Endothelial cell of umbilical vein (primary cell): ENCODE results near the gene ANKDD1B. TPM values are rescaled to one million over a fixed set of nuclear protein-coding genes. Genes with fewer than 3 reads are reported as not detected.

Source experiments
- BruUV-seq: library from RNA; stranded (reverse); fragments of 400-500 nt; replicated peaks from 2 replicates; lab custom pipeline; 2021; lab: Mats Ljungman, UMichigan
- CTCF ChIA-PET: fragments of 300-600, 350-600 bp; sonication (Branson Sonifier 250); formaldehyde crosslinking; loops from one replicate; lab custom pipeline; 2021; ENCODE audit warnings: antibody characterized with exemption, inconsistent platforms; lab: Charles Lee
- POLR2A ChIA-PET: fragments of 300-600, 350-600 bp; sonication (Branson Sonifier 250); formaldehyde crosslinking; loops from one replicate; lab custom pipeline; 2021; ENCODE audit warnings: antibody characterized with exemption, inconsistent platforms; lab: Charles Lee
- DNase-seq: peaks from one replicate; pipeline ENCODE4 v3.0.0-alpha.2; 2011; ENCODE audit warnings: low read depth, low spot score
- FAIRE-seq: peaks from 2 replicates; lab custom pipeline; 2011; peaks lifted over from hg19 to GRCh38; lab: Jason Lieb, UNC
- H2AFZ ChIP-seq: 2 replicates; pipeline ENCODE4 v1.6.0; 2012; ENCODE audit warnings: low read depth, low read length, control low read depth, inconsistent platforms
- H3K27ac ChIP-seq: 2 replicates; pipeline ENCODE4 v1.5.1; 2011; ENCODE audit warnings: low read depth, mild to moderate bottlenecking, control low read depth, low read length, moderate library complexity; ENCODE audit not compliant: insufficient read depth
- H3K27me3 ChIP-seq, 2 experiments: 2 replicates each; pipeline versions ENCODE4 v1.6.0 to v1.6.1; 2011; ENCODE audit warnings: low read length in 2 of 2, mixed read lengths in 1 of 2; ENCODE audit not compliant: control insufficient read depth in 2 of 2, insufficient read depth in 2 of 2
- H3K36me3 ChIP-seq, 2 experiments: 2 replicates in 1 of 2; 3 replicates in 1 of 2; pipeline ENCODE4 v1.5.1; 2011; ENCODE audit warnings: low read length in 2 of 2, mild to moderate bottlenecking in 1 of 2, moderate library complexity in 1 of 2; ENCODE audit not compliant: control insufficient read depth in 2 of 2, insufficient read depth in 2 of 2; ENCODE audit errors: extremely low read depth in 1 of 2
- H3K4me1 ChIP-seq: 3 replicates; pipeline ENCODE4 v1.5.1; 2011; ENCODE audit warnings: mild to moderate bottlenecking, low read length; ENCODE audit not compliant: control insufficient read depth, insufficient read depth; ENCODE audit errors: extremely low read depth
- H3K4me2 ChIP-seq: 2 replicates; pipeline ENCODE4 v1.6.1; 2011; ENCODE audit warnings: low read length, control low read depth, mixed read lengths; ENCODE audit not compliant: insufficient read depth
- H3K4me3 ChIP-seq, 3 experiments: fragments of 200-600 bp in 1 of 3; sonication (generic), shearing (Covaris generic) in 1 of 3; replicated peaks in 1 of 3; 2 replicates each; pipeline ENCODE4 v1.5.1; 2011 to 2016; ENCODE audit warnings: control low read depth in 3 of 3, low read length in 3 of 3, mild to moderate bottlenecking in 2 of 3, inconsistent platforms in 1 of 3, low read depth in 1 of 3, moderate library complexity in 1 of 3; ENCODE audit not compliant: insufficient read depth in 1 of 3
- H3K79me2 ChIP-seq: 2 replicates; pipeline ENCODE4 v1.6.0; 2012; ENCODE audit warnings: low read length, inconsistent platforms; ENCODE audit not compliant: control insufficient read depth, insufficient read depth
- H3K9ac ChIP-seq: replicated peaks from 2 replicates; pipeline ENCODE3; 2011; ENCODE audit warnings: low read length, control low read depth; ENCODE audit not compliant: insufficient read depth; ENCODE audit errors: extremely low read depth
- H3K9me1 ChIP-seq: replicated peaks from 3 replicates; pipeline ENCODE4 v1.6.0; 2011; ENCODE audit warnings: mild to moderate bottlenecking, low read length; ENCODE audit not compliant: control insufficient read depth, insufficient read depth; ENCODE audit errors: extremely low read depth
- H3K9me3 ChIP-seq: replicated peaks from 2 replicates; pipeline ENCODE4 v1.5.1; 2012; ENCODE audit warnings: low read length, inconsistent platforms; ENCODE audit not compliant: control insufficient read depth, insufficient read depth
- H4K20me1 ChIP-seq: replicated peaks from 2 replicates; pipeline ENCODE3; 2011; ENCODE audit warnings: mild to moderate bottlenecking, low read length; ENCODE audit not compliant: control insufficient read depth, insufficient read depth; ENCODE audit errors: extremely low read depth
- EZH2 ChIP-seq: IDR thresholded peaks from 2 replicates; pipeline ENCODE4 v1.6.1; 2012; ENCODE audit warnings: borderline replicate concordance, low read depth, mild to moderate bottlenecking, moderate library complexity, low read length, inconsistent platforms; ENCODE audit not compliant: severe bottlenecking
- FOS ChIP-seq: IDR thresholded peaks from 2 replicates; pipeline ENCODE4 v1.6.1; 2011; ENCODE audit warnings: mild to moderate bottlenecking, low read length, moderate library complexity, borderline replicate concordance; ENCODE audit not compliant: insufficient read depth
- GATA2 ChIP-seq: IDR thresholded peaks from 2 replicates; pipeline ENCODE4 v1.7.0; 2011; ENCODE audit warnings: low read depth, mild to moderate bottlenecking, moderate library complexity, mixed read lengths, low read length; ENCODE audit not compliant: insufficient read length, insufficient read depth
- JUN ChIP-seq: IDR thresholded peaks from 2 replicates; pipeline ENCODE4 v1.6.1; 2011; ENCODE audit warnings: borderline replicate concordance, low read depth; ENCODE audit not compliant: insufficient read length, insufficient read depth
- MYC ChIP-seq: IDR thresholded peaks from one replicate; pipeline ENCODE4 v1.6.1; 2011; ENCODE audit warnings: mild to moderate bottlenecking, low read depth, low read length
- POLR2A ChIP-seq: IDR thresholded peaks from 2 replicates; pipeline ENCODE4 v1.6.1; 2012; ENCODE audit warnings: low read depth, mild to moderate bottlenecking, control low read depth, low read length
- POLR2AphosphoS5 ChIP-seq: IDR thresholded peaks from 2 replicates; pipeline ENCODE4 v1.6.1; 2012; ENCODE audit warnings: low read depth, mild to moderate bottlenecking, control low read depth, low read length, moderate library complexity; ENCODE audit not compliant: insufficient read depth
- dilution Hi-C: fragments of 300-500 bp; cut with MboI; formaldehyde crosslinking; loops from one replicate; pipeline ENCODE4 v1.15.0; 2019; ENCODE audit warnings: low sequenced_read_pairs; ENCODE audit not compliant: extremely low pct_ligation_motif_present
- intact Hi-C: fragments of 100-400 bp; cut with micrococcal nuclease; formaldehyde crosslinking; loops from one replicate; pipeline ENCODE4 v1.10.0; 2022
- polyA plus RNA-seq, 4 experiments: library from polyadenylated mRNA; depleted of rRNA in 3 of 4; stranded (reverse) in 3 of 4; unstranded in 1 of 4; fragments of >200 nt; gene quantifications; 2 replicates each; pipeline versions ENCODE4 v1.2.1 to v1.2.3, GENCODE V29; 2011 to 2012; ENCODE audit warnings: missing spikeins in 1 of 4
- total RNA-seq: library from RNA; stranded (reverse); gene quantifications from 2 replicates; pipeline ENCODE4 v1.2.3, GENCODE V29; 2021
- TF ChIP-seq, protein P1 (sequence below), 2 donors: IDR thresholded peaks; 1 replicate in 1 of 2; 2 replicates in 1 of 2; pipeline ENCODE4 v1.5.1; 2011; ENCODE audit warnings: low read length in 2 of 2, mild to moderate bottlenecking in 2 of 2, moderate library complexity in 2 of 2, control low read depth in 1 of 2, inconsistent platforms in 1 of 2, low read depth in 1 of 2; ENCODE audit not compliant: insufficient read depth in 1 of 2; ENCODE audit errors: extremely low read depth in 1 of 2
- TF ChIP-seq, protein P2 (sequence below): IDR thresholded peaks from 2 replicates; pipeline ENCODE4 v1.6.1; 2011; ENCODE audit not compliant: insufficient read depth, insufficient read length

The ANKDD1B gene
- total and polyA plus RNA-seq, 2 donors (not counting 3 experiments of a cell fraction or from before 2014, with no cell fraction given): 0.15 to 0.71 TPM

DNA sequence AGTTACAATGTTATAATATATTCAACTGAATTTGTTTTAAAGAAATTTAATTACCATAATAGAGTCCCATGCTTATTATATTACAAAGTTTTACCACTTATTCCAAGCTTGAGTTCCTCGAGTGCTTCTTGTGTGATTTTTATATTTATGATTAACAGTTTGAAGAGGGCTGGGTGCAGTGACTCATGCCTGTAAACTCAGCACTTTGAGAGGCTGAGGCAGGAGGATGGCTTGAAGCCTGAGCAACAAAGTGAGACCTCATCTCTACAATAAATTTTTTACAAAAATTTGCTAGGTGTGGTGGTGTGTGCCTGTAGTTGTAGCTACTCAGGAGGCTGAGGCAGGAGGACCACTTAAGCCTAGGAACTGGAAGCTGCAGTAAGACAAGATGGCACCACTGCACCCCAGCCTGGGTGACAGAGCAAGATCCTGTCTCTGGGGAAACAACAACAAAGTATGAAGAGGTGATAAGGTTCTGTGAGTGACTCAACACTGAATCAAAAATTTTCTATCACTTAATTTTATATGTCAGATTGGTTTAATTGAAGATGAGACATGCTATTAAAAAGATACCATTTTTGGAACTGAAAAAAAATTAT lies 96.8 kb downstream of the ANKDD1B start:
- Histone ChIP-seq H3K36me3 (peaks cover 0 to 6% of the 10 kb centered on the region in 2 experiments), H3K27ac (no peak overlapping the region), H3K9me3 (no peaks in the 10 kb centered on the region), H3K4me2 (no peak overlapping the region), H3K4me3 (no peak overlapping the region), H3K27me3 (no peaks in the 10 kb centered on the region), H3K4me1 (no peaks in the 10 kb centered on the region), H3K9ac (no peak overlapping the region), H2AFZ (no peak overlapping the region), H3K9me1 (no peaks in the 10 kb centered on the region), H3K79me2 (peaks cover 3% of the 10 kb centered on the region), H4K20me1 (no peaks in the 10 kb centered on the region)
- DNase-seq (no peak), FAIRE-seq (no peak)
- CTCF ChIA-PET: interaction anchor here (1.3 kb wide), 1 partner anchor 27 kb away, joined by 4 read pairs; no protein-coding TSS in a partner anchor
- POLR2A ChIA-PET: no interaction called here
- TF ChIP-seq, protein P1, sequence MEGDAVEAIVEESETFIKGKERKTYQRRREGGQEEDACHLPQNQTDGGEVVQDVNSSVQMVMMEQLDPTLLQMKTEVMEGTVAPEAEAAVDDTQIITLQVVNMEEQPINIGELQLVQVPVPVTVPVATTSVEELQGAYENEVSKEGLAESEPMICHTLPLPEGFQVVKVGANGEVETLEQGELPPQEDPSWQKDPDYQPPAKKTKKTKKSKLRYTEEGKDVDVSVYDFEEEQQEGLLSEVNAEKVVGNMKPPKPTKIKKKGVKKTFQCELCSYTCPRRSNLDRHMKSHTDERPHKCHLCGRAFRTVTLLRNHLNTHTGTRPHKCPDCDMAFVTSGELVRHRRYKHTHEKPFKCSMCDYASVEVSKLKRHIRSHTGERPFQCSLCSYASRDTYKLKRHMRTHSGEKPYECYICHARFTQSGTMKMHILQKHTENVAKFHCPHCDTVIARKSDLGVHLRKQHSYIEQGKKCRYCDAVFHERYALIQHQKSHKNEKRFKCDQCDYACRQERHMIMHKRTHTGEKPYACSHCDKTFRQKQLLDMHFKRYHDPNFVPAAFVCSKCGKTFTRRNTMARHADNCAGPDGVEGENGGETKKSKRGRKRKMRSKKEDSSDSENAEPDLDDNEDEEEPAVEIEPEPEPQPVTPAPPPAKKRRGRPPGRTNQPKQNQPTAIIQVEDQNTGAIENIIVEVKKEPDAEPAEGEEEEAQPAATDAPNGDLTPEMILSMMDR (IDR thresholded peaks at IDR 0.05; ENCODE audit: extremely low read depth in 1 of 2, insufficient read depth in 1 of 2, low read depth in 1 of 2, low read length in 2 of 2): no peak
- TF ChIP-seq, protein P2, sequence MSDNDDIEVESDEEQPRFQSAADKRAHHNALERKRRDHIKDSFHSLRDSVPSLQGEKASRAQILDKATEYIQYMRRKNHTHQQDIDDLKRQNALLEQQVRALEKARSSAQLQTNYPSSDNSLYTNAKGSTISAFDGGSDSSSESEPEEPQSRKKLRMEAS: no peak
- TF ChIP-seq EZH2 (no peak), POLR2A (no peak), GATA2 (no peak), MYC (no peak), POLR2AphosphoS5 (no peak), JUN (no peak), FOS (no peak)
- intact Hi-C loops: no loop called here
- BruUV-seq: no TSS peak
- dilution Hi-C loops: no loop called here
